Right atrium auricular region (tissue), 2 donors: ENCODE data around the gene MAPK10. TPM values are rescaled to one million over a fixed set of nuclear protein-coding genes. Genes with fewer than 3 reads are reported as not detected.

Experiments used
- DNase-seq: peaks from one replicate; pipeline ENCODE4 v3.0.0-alpha.2; 2019; ENCODE audit warnings: low spot score
- H3K27ac ChIP-seq, 2 donors: fragments of 200-600 bp; sonication (generic); 1 replicate in 1 of 2; 2 replicates in 1 of 2; pipeline ENCODE4 v1.5.1; 2016 to 2019
- H3K27me3 ChIP-seq, 2 donors: fragments of 200-600 bp; sonication (generic); one replicate each; pipeline versions ENCODE4 v1.5.1 to v1.6.0; 2017 to 2019
- H3K36me3 ChIP-seq: fragments of 200-600 bp; sonication (generic); one replicate; pipeline ENCODE4 v1.5.1; 2016
- H3K4me1 ChIP-seq, 2 donors: fragments of 200-600 bp; sonication (generic); one replicate each; pipeline versions ENCODE4 v1.5.1 to v1.6.0; 2017 to 2019
- H3K4me3 ChIP-seq, 2 donors: fragments of 200-600 bp; sonication (generic); 1 replicate in 1 of 2; 2 replicates in 1 of 2; pipeline ENCODE4 v1.5.1; 2017 to 2019; ENCODE audit warnings: mild to moderate bottlenecking in 1 of 2, moderate library complexity in 1 of 2
- H3K9me3 ChIP-seq, 2 donors: fragments of 200-600 bp; sonication (generic); one replicate each; pipeline ENCODE4 v1.5.1; 2019
- total RNA-seq, 2 donors: library from RNA; depleted of rRNA; stranded (reverse); fragments of >200 nt; gene quantifications; one replicate each; pipeline ENCODE4 v1.1.0, GENCODE V29; 2016
- TF ChIP-seq, protein P1 (sequence below), 2 donors: fragments of 200-600 bp; sonication (generic); IDR thresholded peaks; one replicate each; pipeline ENCODE4 v1.5.1; 2019; ENCODE audit warnings: antibody characterized with exemption in 2 of 2

MAPK10 gene
- total RNA-seq, 2 donors from 2014 or later, result 2.6 to 3.1 TPM

DNA sequence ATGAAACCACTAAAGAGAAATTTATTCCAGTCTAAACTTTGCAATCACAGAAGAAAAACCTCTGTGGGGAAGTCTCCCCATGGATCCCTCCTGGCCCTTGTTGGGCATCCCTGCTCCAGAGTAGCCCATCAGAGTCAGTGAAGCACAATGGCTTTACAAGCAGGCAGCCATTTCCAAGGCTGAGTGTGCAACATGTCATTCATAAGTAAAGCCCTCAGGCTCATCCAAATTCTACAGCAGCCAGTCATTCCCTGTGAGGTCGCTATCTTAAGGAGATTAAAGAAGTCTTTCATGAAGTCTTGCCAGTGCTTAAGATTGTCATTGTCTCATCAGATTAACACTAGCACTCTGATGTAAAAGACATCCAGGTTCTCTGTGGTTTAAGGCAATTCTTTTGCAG lies 17.0 kb upstream of the MAPK10 start:
- no peaks in the 10 kb centered on the region for H3K4me1 ChIP-seq

DNA sequence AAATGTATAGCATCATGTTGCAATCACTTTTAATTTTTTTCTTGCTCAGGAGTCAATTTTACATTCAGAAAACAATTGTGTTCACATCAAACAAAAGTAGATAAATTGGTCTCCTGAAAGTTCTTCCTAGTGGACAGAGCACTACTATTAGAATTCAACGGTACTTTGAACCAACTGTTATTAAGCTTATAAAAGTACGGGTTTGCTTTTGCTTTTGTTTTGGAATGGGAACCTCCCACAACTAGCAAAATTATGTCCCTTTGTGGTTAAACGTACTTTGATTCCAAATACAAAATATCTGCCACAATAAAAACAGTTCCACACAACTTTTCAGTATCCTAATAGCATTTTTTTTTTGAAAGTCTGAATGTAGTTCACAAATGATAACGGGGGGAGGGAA lies 8.6 kb upstream of the MAPK10 start:
- H3K4me3 ChIP-seq, result no peak overlapping the region
- H3K4me1 ChIP-seq, result no peaks in the 10 kb centered on the region
- TF ChIP-seq, protein P1, sequence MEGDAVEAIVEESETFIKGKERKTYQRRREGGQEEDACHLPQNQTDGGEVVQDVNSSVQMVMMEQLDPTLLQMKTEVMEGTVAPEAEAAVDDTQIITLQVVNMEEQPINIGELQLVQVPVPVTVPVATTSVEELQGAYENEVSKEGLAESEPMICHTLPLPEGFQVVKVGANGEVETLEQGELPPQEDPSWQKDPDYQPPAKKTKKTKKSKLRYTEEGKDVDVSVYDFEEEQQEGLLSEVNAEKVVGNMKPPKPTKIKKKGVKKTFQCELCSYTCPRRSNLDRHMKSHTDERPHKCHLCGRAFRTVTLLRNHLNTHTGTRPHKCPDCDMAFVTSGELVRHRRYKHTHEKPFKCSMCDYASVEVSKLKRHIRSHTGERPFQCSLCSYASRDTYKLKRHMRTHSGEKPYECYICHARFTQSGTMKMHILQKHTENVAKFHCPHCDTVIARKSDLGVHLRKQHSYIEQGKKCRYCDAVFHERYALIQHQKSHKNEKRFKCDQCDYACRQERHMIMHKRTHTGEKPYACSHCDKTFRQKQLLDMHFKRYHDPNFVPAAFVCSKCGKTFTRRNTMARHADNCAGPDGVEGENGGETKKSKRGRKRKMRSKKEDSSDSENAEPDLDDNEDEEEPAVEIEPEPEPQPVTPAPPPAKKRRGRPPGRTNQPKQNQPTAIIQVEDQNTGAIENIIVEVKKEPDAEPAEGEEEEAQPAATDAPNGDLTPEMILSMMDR (IDR thresholded peaks at IDR 0.05), result no peak
- no peaks in the 10 kb centered on the region for H3K36me3 ChIP-seq
- DNase-seq, result no peak
- H3K27me3 ChIP-seq, result no peaks in the 10 kb centered on the region
- no peak overlapping the region for H3K27ac ChIP-seq
- H3K9me3 ChIP-seq, result no peaks in the 10 kb centered on the region

More for the DNA sequence above, 17.0 kb upstream of the MAPK10 start:
- H3K36me3 ChIP-seq, result no peaks in the 10 kb centered on the region
- H3K9me3 ChIP-seq, result no peaks in the 10 kb centered on the region
- no peak overlapping the region for H3K4me3 ChIP-seq
- TF ChIP-seq, protein P1 (IDR thresholded peaks at IDR 0.05), result no peak
- DNase-seq, result no peak
- H3K27me3 ChIP-seq, result no peaks in the 10 kb centered on the region
- no peak overlapping the region for H3K27ac ChIP-seq

DNA sequence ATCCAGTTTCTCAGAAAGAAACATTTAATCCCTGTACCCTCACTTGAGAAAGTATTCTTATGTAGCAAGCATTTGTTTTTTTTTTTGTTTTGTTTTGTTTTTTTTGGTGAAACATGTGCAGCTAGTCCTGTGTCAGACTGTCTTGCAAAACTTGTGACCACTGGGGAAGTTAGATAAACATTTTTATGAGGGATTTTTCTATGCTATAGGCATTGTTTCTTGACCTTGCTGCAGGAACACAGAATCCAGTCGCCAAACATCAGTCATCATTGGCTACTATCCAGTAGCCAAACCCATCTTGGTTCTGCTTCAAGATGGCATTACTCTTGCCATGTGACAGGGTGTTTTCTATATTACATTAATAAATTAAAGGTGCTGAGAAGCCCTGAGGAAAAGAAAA lies 7.7 kb upstream of the MAPK10 start:
- H3K27me3 ChIP-seq, result no peaks in the 10 kb centered on the region
- no peaks in the 10 kb centered on the region for H3K9me3 ChIP-seq
- no peaks in the 10 kb centered on the region for H3K36me3 ChIP-seq
- H3K4me3 ChIP-seq, result no peak overlapping the region
- TF ChIP-seq, protein P1 (IDR thresholded peaks at IDR 0.05), result no peak
- no peak overlapping the region for H3K27ac ChIP-seq
- no peaks in the 10 kb centered on the region for H3K4me1 ChIP-seq
- DNase-seq, result no peak

DNA sequence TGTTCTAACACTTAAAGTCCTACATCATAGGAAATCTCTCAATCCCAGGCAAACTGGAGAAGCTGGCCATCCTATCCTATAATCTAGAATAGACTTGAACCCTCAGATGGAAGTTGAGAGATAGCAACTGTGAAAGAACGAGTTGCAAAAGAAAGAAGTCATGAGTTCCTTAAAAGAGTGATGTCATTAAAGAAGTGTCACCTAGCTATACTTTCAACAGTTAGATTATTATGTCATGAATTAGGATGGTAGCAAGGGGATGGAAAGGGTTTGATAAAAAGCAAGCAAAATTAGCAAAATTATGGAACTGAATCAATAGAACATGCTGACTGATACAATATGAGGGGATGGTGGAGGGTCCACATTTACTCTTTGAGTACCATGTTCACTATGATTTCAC lies 7.1 kb upstream of the MAPK10 start:
- Histone ChIP-seq H3K27ac (no peak overlapping the region), H3K9me3 (no peaks in the 10 kb centered on the region), H3K36me3 (no peaks in the 10 kb centered on the region), H3K4me1 (no peaks in the 10 kb centered on the region), H3K27me3 (no peaks in the 10 kb centered on the region), H3K4me3 (no peak overlapping the region)
- DNase-seq, result no peak
- TF ChIP-seq, protein P1 (IDR thresholded peaks at IDR 0.05), result no peak

DNA sequence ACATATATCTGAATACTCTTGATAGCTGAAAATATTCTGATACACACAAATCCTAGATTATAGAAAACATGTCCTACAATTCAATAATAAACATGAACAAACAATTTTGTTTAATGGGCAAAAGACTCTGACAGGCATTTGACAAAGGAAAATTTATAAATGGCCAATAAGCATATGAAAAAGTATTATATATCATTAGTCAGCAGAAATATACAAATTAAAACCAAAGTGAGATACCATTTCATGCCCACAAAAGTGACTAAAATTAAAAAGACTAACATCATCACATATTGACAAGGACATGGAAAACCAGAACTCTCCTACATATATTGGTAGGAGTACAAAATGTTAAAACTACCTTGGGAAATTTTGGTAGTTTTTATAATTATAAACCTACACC lies 2.7 kb upstream of the MAPK10 start:
- DNase-seq, result no peak
- Histone ChIP-seq H3K27ac (no peak overlapping the region), H3K36me3 (no peaks in the 10 kb centered on the region), H3K27me3 (no peaks in the 10 kb centered on the region), H3K4me3 (no peak overlapping the region), H3K9me3 (no peaks in the 10 kb centered on the region), H3K4me1 (no peaks in the 10 kb centered on the region)
- TF ChIP-seq, protein P1 (IDR thresholded peaks at IDR 0.05), result no peak

DNA sequence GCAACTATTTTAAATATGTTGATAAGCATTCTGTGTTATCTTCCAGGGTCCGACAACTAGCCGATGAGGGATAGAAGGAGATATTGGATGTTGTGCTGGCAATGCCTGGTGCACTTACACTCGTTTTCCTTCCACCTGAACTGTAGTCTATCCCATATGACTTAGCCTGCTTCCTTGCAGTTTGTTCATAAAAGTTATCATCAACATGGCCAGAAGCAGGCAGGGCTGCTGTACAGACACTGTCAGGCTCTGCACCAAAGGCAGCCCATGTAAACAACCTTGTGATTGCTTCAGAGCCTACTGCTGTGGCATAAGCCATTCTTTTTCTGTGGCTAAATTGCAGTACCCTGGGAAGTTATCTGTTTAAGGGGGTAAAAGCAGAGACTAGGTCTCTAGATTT lies 1.6 kb downstream of the MAPK10 start:
- DNase-seq, result no peak
- H3K9me3 ChIP-seq, result no peaks in the 10 kb centered on the region
- H3K27me3 ChIP-seq, result no peaks in the 10 kb centered on the region
- H3K36me3 ChIP-seq, result no peaks in the 10 kb centered on the region
- no peaks in the 10 kb centered on the region for H3K4me1 ChIP-seq
- TF ChIP-seq, protein P1 (IDR thresholded peaks at IDR 0.05), result no peak
- no peak overlapping the region for H3K27ac ChIP-seq
- no peak overlapping the region for H3K4me3 ChIP-seq
